Measurements from ENCODE around the gene PGA3. TPM values are rescaled to one million over a fixed set of nuclear protein-coding genes. Genes with fewer than 3 reads are reported as not detected.
A peak's percentile ranks its signal among the peaks of the same experiment; 100 is the strongest.
"Not testable (repeated sequence)": the region's sequence is repeated elsewhere in the genome, so short reads cannot be mapped to it uniquely, and the experiment has no call there.

The PGA3 gene
- not detected in 2 replicates for total RNA-seq (2014; rRNA removed; shearing (Covaris generic))

DNA sequence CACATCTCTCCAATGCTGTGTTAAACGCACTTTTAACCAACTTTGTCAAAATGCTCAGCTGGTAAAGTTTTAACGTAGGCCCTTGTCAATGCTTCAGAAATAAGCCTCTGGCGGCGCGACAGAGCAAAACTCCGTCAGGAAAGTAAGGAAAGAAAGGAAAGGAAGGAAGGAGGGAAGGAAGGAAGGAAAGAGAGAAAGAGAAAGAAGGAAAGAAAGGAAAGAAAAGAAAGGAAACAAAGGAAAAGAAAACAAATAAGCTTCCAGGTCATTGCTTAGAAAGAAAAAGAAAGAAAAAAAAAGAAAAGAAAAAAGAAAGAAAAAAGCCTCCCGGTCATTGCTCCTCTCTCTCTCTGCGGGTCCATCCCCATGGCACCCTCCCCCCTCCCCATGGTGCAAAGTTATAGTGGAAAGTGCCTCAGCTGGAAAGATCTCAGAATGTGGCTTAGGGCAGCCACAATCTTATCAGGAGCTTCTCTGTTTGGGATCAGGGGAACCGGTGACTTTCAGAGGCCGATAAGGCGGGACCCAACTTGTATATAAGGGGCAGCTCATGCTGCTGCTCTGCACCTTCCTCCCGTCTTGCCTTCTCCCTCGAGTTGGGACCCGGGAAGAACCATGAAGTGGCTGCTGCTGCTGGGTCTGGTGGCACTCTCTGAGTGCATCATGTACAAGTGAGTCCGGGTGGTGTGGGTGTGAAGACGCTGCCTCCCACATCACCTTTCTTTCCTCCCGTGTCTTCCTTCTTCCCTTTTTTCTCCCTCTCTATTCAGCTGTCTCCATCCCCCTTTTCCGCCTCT, at the start of gene PGA3:
Gene PGA3 (plus strand): TSS at position 566 of the 797 bp plus-strand sequence. CDS start 50 bp downstream, at position 616.
- DNase-seq (ENCODE audit: low read depth in 1 of 2, low spot score in 2 of 2); H3K4me3 ChIP-seq; H3K4me1 ChIP-seq (replicated peaks); H3K9me3 ChIP-seq (replicated peaks); H3K27ac ChIP-seq; H3K36me3 ChIP-seq: not testable (repeated sequence)
- peaks cover 10% of the 10 kb centered on the region for H3K27me3 ChIP-seq (replicated peaks)

DNA sequence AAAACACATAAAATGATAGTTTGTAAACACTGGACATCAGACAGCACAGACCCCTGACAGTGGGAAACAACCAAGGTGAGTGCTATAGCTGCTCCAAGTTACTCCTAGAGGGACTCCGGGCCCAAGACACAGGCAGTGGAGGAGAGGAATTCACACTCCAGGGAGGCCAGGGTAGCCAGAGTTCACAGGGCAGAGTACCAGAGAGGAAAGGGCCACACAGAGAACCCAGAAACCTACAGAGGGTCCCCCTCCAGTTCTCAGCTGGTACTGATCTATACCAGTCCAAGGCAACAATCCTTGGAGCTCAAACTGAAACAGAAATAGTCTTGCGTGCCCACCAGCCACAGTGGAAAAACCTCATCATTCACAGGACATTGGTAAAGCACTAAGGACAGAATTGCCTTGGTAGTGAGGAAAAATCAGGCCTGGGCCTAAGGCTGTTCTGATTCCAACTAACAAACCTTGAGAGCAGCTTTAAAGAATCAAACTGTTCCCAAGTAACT, 49.7 kb upstream of the PGA3 start:
- Histone ChIP-seq H3K4me1 (replicated peaks) (peaks cover 42% of the 10 kb centered on the region), H3K27ac (peak overlapping the region; percentile 58), H3K36me3 (peaks cover 48% of the 10 kb centered on the region), H3K9me3 (replicated peaks) (peaks cover 11% of the 10 kb centered on the region), H3K27me3 (replicated peaks) (no peaks in the 10 kb centered on the region), H3K4me3 (no peak overlapping the region)
- no peak for DNase-seq (ENCODE audit: low read depth in 1 of 2, low spot score in 2 of 2)

DNA sequence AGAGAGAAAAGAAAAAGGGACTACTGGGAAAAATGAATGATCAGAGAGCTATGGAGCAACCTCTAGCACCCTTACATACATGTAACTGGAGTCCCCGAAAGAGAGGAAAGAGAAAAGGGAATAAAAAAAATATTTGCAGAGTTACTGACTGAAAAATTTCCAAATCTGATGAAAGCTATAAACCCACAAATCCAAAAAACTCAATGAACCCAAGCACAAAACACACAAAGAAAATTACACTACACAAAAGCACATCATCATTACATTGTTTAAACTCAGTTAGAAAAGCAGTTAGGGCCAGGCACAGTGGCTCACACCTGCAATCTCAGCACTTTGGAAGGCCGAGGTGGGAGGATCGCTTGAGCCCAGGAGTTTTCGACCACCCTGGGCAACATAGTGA, 48.8 kb upstream of the PGA3 start:
- Histone ChIP-seq H3K27ac (no peak overlapping the region), H3K36me3 (peaks cover 48% of the 10 kb centered on the region), H3K4me3 (no peak overlapping the region), H3K4me1 (replicated peaks) (peaks cover 45% of the 10 kb centered on the region), H3K27me3 (replicated peaks) (no peaks in the 10 kb centered on the region), H3K9me3 (replicated peaks) (peaks cover 11% of the 10 kb centered on the region)
- no peak for DNase-seq (ENCODE audit: low read depth in 1 of 2, low spot score in 2 of 2)

DNA sequence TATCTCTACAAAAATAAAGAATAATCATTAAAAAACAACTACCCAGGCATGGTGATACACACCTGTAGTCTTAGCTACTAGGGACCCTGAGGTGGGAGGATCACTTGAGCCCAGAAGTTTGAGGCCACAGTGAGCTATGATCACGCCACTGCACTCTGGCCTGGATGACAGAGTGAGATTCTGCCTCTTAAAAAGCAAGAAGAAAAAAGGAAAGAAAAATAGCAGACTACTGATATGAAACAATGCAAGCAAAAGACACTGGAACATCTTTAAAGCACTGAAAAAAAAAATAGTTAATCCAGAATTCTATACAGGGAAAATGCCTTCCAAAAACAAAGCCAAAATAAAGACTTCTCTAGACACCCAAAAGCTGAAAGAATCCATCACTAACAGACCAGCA, 48.0 kb upstream of the PGA3 start:
- H3K36me3 ChIP-seq = peaks cover 48% of the 10 kb centered on the region
- H3K27me3 ChIP-seq (replicated peaks) = no peaks in the 10 kb centered on the region
- DNase-seq (ENCODE audit: low read depth in 1 of 2, low spot score in 2 of 2) = no peak
- peaks cover 11% of the 10 kb centered on the region for H3K9me3 ChIP-seq (replicated peaks)
- H3K4me1 ChIP-seq (replicated peaks) = peaks cover 44% of the 10 kb centered on the region
- no peak overlapping the region for H3K27ac ChIP-seq
- H3K4me3 ChIP-seq = no peak overlapping the region

DNA sequence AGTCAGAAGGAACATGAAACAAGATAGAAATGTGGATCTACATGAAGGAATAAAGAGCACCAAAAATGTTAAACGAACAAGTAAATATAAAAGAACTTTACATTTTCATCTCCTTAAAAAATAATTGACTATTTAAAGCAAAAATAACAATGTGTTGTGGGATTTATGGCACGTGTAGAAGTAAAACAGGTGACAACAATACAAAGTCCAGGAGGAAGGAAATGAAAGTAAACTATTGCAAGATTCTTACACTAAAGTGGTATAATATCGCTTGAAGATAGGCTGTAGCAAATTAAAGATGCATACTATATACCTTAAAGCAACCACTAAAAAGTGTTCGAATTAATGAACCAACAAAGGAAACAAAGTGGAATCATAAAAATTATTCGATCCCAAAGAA, 47.6 kb upstream of the PGA3 start:
- Histone ChIP-seq H3K36me3 (peaks cover 47% of the 10 kb centered on the region), H3K9me3 (replicated peaks) (peaks cover 11% of the 10 kb centered on the region), H3K4me1 (replicated peaks) (peaks cover 48% of the 10 kb centered on the region), H3K27ac (no peak overlapping the region), H3K27me3 (replicated peaks) (no peaks in the 10 kb centered on the region), H3K4me3 (no peak overlapping the region)
- DNase-seq (ENCODE audit: low read depth in 1 of 2, low spot score in 2 of 2) = no peak

DNA sequence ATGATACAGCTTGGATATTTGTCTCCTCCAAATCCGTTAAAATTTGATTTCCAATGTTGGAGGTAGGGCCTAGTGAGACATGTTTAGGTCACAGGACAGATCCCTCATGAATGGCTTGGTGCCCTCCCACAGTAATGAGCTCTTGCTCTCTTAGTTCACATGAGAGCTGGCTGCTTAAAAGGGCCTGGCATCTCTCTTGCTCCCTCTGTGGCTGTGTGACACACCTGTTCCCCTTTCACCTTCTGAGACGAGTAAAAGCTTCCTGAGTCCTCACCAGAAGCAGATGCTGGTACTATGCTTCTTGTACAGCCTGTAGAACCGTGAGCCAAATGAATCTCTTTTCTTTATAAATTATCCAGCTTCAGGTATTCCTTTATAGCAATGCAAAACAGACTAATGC, 45.6 kb upstream of the PGA3 start:
- no peak for DNase-seq (ENCODE audit: low read depth in 1 of 2, low spot score in 2 of 2)
- H3K36me3 ChIP-seq = peaks cover 39% of the 10 kb centered on the region
- H3K9me3 ChIP-seq (replicated peaks) = peaks cover 11% of the 10 kb centered on the region
- no peak overlapping the region for H3K4me3 ChIP-seq
- H3K4me1 ChIP-seq (replicated peaks) = peaks cover 50% of the 10 kb centered on the region
- H3K27ac ChIP-seq = no peak overlapping the region
- H3K27me3 ChIP-seq (replicated peaks) = no peaks in the 10 kb centered on the region

DNA sequence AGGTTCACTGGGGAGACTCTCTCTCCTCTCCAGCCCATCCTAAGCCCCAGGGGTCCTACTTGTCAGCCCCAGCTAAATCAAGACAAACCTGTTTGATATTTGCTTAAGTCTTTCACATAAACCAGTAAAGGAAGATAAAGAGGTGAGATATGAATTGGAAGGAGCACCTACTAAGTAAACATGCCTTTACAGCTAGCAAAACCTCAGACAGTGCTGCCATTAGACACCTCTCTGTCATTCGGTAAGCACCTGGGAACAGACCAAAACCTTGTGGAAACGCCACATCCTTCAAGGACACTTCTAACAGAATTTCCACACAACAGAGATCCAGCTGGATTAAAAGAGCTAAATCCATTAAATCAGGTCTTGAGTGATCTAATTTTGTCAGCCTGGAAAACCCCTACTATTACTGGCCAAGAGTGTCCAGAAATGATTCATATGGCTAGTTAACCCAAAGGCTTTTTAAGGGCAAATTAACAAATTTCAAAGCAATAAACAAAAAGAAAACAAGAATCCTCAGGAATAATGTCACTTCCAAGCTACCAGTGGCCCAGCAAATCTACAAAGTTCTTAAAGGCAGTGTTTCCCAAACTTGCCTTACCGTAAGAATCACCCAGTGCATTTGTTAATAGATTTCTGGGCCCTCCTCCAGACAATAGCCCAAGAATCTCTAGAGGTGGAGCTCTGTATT, 44.5 kb upstream of the PGA3 start:
- Histone ChIP-seq H3K27ac (peak overlapping the region; percentile 67), H3K36me3 (peaks cover 39% of the 10 kb centered on the region), H3K4me3 (no peak overlapping the region), H3K9me3 (replicated peaks) (peaks cover 11% of the 10 kb centered on the region), H3K4me1 (replicated peaks) (peaks cover 39% of the 10 kb centered on the region), H3K27me3 (replicated peaks) (no peaks in the 10 kb centered on the region)
- DNase-seq (ENCODE audit: low read depth in 1 of 2, low spot score in 2 of 2) = peak in 1 of 2 experiments; percentile 64

DNA sequence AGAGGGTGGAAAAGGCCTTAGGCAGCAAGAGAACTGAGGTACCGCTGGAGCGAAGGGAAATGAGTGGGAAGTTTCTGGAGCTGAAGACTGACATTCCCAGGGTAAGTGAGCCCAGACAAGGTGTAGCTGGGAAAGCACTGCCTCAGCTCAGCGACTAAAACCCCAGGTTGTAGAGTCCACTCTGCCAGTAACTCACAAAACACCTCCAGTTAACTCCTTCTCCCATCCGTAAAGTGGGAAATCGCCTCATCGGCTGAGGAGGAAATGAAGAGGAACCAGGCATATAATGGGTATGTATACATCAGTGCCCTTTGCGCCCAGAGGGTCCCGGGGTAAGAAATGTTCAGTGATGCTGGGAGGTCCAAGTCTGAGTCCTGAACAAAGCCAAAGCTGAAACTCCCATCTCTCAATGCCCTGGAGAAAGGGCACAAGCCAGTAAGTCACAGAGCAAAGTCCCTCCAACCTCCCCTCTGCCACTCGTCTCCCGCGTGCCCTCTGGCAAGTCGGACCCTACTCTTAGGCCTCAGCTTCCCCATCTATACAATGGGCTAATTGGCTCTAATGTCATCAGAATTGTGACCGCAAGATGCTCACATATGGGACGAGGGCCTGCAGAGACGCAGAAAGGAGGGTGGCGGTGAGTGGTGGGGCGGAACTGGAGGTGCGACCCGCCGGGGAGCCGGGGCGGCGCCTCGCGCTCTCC, 42.7 kb upstream of the PGA3 start:
- Histone ChIP-seq H3K4me3 (peak overlapping the region; percentile 83), H3K27me3 (replicated peaks) (no peaks in the 10 kb centered on the region), H3K27ac (peak overlapping the region; percentile 94), H3K36me3 (peaks cover 28% of the 10 kb centered on the region), H3K4me1 (replicated peaks) (peaks cover 35% of the 10 kb centered on the region), H3K9me3 (replicated peaks) (peaks cover 3% of the 10 kb centered on the region; the same call in 1 of the 2 replicates)
- DNase-seq (ENCODE audit: low read depth in 1 of 2, low spot score in 2 of 2) = no peak

DNA sequence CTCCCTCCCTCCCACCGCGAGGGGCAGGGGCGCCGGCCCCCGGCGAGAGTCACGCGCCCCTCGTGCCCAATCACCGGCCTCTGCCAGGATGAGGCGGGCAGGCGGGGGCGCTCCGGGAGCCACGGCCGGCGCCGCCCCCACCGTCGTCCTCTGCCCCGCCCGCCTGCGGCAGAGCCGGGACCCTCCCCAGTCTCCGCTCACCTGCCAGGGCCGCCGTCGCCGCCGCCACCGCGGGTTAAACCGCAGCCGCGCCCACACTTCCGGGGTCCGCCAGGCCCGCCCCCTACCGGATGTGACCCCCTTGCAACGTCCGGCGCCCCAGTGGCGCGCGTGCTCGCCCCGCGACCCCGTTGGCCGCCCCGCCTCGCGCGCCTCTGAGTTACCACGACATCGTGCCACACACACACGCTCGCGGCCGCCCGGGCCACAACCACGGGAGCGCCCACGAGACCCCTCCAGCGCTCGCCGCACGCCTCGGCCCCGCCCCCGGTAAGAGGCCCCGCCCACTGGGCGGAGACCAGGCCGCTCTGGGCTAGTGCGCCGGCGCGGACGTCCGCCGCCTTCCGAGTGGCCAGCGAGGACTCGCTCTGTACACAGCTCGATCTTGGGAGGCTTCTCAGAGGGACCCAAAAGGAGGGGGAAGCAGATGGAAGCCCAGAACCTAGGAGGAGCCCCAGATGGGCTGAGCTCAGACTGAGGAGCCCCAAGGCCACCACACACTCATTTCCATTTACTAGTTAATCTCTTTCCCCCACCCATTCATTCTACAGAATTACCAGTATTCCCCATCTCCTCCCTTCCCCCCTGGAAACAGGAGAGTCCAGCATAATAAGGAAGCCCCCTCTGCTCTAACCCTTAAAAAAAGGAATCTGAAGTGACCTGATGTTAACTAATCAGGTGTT, 41.9 kb upstream of the PGA3 start, which contains the start of gene VPS37C:
Gene VPS37C (minus strand): TSS at position 237 of the 902 bp plus-strand sequence. CDS start 22,597 bp downstream, outside the sequence.
- Histone ChIP-seq H3K9me3 (replicated peaks) (no peaks in the 10 kb centered on the region), H3K4me1 (replicated peaks) (peaks cover 35% of the 10 kb centered on the region), H3K27ac (peak within 1 kb of the TSS; percentile 94), H3K27me3 (replicated peaks) (no peaks in the 10 kb centered on the region), H3K36me3 (peaks cover 22% of the 10 kb centered on the region), H3K4me3 (peak within 1 kb of the TSS; percentile 83)
- DNase-seq (ENCODE audit: low read depth in 1 of 2, low spot score in 2 of 2) = peak; percentile 95 to 96

DNA sequence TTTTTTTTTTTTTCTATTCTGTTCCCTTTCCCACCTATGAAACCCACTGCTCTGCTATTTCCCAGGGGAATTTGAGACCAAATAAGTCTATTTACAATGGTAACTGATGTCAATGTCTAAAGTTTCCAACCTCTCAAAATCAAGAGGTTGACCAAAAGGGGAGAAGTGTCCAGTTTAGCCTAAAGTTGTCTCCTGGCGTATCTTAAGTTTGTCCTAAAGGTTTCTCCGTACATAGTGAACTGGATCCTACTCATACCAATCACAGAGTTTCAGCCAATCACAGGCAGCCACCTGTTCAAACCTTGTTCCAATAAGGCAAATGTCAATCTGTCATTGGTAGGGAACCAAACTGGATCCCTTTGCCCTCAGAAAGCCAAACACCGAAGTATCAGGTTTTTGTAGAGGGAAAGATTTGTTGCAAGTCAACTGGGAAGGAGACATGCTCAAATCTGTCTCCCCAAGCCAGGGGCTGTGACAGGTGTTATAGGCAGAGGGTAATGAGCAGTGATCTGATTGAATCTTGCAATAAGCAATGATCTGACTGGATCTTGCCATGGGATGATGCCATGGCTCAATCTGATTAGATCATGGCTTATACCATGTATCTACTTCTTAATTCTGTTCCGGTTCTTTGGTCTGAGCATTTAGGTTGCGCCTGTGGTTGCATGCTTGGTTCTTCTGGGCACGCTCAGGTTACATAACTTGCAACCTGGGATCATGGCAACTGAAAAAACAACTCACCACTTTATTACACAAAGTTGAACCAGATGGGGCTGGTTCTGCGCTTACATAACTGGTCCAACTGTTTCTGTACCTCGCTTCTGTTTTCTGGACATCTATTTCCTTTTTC, 41.0 kb upstream of the PGA3 start:
- Histone ChIP-seq H3K36me3 (peaks cover 14% of the 10 kb centered on the region), H3K4me1 (replicated peaks) (peaks cover 35% of the 10 kb centered on the region), H3K27me3 (replicated peaks) (no peaks in the 10 kb centered on the region), H3K27ac (peak overlapping the region; percentile 94), H3K4me3 (peak overlapping the region; percentile 83), H3K9me3 (replicated peaks) (no peaks in the 10 kb centered on the region)
- no peak for DNase-seq (ENCODE audit: low read depth in 1 of 2, low spot score in 2 of 2)

DNA sequence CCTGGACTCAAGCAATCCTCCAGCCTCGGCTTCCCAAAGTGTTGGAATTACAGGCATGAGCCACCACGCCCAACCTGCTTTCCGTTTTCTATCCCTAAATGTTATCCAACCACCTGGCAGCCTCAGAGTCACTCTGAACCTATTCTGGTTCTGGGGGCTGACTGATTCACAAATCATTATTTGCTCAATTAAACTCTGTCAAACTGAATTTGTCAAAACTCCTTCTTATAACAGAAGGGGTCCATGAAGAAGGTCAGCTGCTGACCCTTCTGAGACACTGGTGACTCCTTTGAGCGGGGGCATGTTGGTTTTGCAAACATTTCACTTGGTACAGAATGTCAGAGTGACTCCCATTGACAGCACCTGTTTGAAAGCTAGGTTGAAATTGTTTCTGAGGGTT, 40.3 kb upstream of the PGA3 start:
- Histone ChIP-seq H3K27ac (no peak overlapping the region), H3K36me3 (peaks cover 7% of the 10 kb centered on the region), H3K4me1 (replicated peaks) (peaks cover 34% of the 10 kb centered on the region), H3K27me3 (replicated peaks) (no peaks in the 10 kb centered on the region), H3K9me3 (replicated peaks) (no peaks in the 10 kb centered on the region), H3K4me3 (no peak overlapping the region)
- no peak for DNase-seq (ENCODE audit: low read depth in 1 of 2, low spot score in 2 of 2)
